Measurements from ENCODE around the gene TSPAN14. TPM values are rescaled to one million over a fixed set of nuclear protein-coding genes. Genes with fewer than 3 reads are reported as not detected.

The TSPAN14 gene
- total RNA-seq, 1 donor from 2014 or later = 18.9 TPM

DNA sequence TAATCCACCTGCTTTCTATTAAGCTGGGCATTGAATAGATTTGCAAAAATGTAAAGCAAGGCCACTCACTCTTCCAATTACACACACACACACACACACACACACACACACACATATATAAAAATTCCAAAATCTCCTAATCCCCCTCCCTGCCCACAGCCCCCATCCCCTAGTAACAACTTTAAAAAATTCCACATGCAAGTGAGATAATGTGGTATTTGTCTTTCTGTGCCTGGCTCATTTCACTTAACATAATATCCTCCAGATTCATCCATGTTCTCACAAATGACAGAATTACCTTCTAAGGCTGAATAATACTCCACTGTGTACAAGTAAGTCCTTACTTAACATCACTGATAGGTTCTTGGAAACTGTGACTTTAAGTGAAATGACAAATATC is 107.8 kb downstream of the TSPAN14 start:
- intact Hi-C loops (cut with micrococcal nuclease) = no loop called here
- ATAC-seq (ENCODE audit: low read depth) (no peak), DNase-seq (no peak)
- Mint-ChIP-seq H3K36me3 (ENCODE audit: low read depth) (no peaks in the 10 kb centered on the region), H3K27ac (no peak overlapping the region), H3K4me3 (no peak overlapping the region), H3K4me1 (no peaks in the 10 kb centered on the region), H3K27me3 (peaks cover 6% of the 10 kb centered on the region), H3K9me3 (no peaks in the 10 kb centered on the region)
- CTCF ChIA-PET = no interaction called here
- TF ChIP-seq, protein P1, sequence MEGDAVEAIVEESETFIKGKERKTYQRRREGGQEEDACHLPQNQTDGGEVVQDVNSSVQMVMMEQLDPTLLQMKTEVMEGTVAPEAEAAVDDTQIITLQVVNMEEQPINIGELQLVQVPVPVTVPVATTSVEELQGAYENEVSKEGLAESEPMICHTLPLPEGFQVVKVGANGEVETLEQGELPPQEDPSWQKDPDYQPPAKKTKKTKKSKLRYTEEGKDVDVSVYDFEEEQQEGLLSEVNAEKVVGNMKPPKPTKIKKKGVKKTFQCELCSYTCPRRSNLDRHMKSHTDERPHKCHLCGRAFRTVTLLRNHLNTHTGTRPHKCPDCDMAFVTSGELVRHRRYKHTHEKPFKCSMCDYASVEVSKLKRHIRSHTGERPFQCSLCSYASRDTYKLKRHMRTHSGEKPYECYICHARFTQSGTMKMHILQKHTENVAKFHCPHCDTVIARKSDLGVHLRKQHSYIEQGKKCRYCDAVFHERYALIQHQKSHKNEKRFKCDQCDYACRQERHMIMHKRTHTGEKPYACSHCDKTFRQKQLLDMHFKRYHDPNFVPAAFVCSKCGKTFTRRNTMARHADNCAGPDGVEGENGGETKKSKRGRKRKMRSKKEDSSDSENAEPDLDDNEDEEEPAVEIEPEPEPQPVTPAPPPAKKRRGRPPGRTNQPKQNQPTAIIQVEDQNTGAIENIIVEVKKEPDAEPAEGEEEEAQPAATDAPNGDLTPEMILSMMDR (IDR thresholded peaks at IDR 0.05) = no peak
- POLR2A ChIA-PET = no interaction called here

- peaks cover 14% of the 10 kb centered on the region for H3K27me3 Mint-ChIP-seq
- no peak overlapping the region for H3K27ac Mint-ChIP-seq
- ChIA-PET CTCF (no interaction called here), POLR2A (no interaction called here)
- DNase-seq (no peak), ATAC-seq (ENCODE audit: low read depth) (no peak)
- H3K4me3 Mint-ChIP-seq = no peak overlapping the region
- TF ChIP-seq, protein P1 (IDR thresholded peaks at IDR 0.05) = no peak
- intact Hi-C loops (cut with micrococcal nuclease) = no loop called here
- no peaks in the 10 kb centered on the region for H3K36me3 Mint-ChIP-seq (ENCODE audit: low read depth)
- H3K4me1 Mint-ChIP-seq = no peaks in the 10 kb centered on the region
- no peaks in the 10 kb centered on the region for H3K9me3 Mint-ChIP-seq
These were observed 113.2 kb downstream of the TSPAN14 start for GRCh38 chr10:80567292-80567691.

DNA sequence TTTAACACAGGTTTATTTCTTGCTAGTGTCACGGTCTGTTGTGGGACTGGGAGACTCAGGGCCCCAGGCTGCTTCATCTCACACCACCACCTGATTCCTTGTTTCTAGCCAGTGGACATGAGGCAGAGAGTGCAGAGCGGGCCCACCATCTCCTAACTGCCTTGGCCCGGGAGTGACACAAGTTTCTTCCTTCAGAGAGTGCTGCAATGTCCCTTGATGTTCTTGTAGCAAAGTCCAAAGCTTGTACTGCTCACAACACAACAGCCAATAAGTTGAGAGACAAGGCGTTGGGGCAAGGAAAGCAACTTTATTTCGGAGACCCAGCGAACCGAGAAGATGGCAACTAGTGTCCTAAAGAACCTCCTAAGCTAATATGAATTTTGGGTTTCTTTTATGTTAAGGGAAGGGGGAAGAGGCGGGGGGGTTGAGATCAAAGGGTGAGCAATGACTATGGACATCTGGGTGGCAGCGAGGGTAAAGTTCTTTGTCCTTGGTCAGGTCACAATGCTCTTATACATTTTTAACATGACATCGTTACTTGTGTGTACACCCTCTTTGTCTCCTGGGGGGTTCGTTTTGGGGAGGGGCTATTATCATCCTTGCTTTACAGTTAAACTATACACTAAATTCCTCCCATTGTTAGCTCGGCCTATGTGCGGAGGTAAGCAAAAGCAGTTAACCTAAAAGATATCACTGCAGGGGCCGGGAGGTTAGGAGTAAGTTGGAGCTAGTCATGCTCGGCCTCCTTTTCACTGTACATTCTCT is 115.2 kb downstream of the TSPAN14 start:
- H3K4me3 Mint-ChIP-seq = no peak overlapping the region
- TF ChIP-seq, protein P1 (IDR thresholded peaks at IDR 0.05) = no peak
- ChIA-PET POLR2A (interaction anchor here (0.7 kb wide), 1 partner anchor 897 kb away, joined by 11 read pairs; no protein-coding TSS in a partner anchor), CTCF (interaction anchor here (0.9 kb wide), 1 partner anchor 9 kb away, joined by 4 read pairs; no protein-coding TSS in a partner anchor)
- H3K27me3 Mint-ChIP-seq = peaks cover 14% of the 10 kb centered on the region
- no peaks in the 10 kb centered on the region for H3K9me3 Mint-ChIP-seq
- DNase-seq (no peak), ATAC-seq (ENCODE audit: low read depth) (no peak)
- H3K36me3 Mint-ChIP-seq (ENCODE audit: low read depth) = no peaks in the 10 kb centered on the region
- H3K4me1 Mint-ChIP-seq = no peaks in the 10 kb centered on the region
- intact Hi-C loops (cut with micrococcal nuclease) = no loop called here
- H3K27ac Mint-ChIP-seq = no peak overlapping the region

GRCh38 chr10:80571352-80571751 is 117.2 kb downstream of the TSPAN14 start:
- Mint-ChIP-seq H3K36me3 (ENCODE audit: low read depth) (no peaks in the 10 kb centered on the region), H3K27ac (no peak overlapping the region), H3K4me3 (no peak overlapping the region), H3K4me1 (no peaks in the 10 kb centered on the region), H3K9me3 (no peaks in the 10 kb centered on the region), H3K27me3 (peaks cover 11% of the 10 kb centered on the region)
- ChIA-PET CTCF (no interaction called here), POLR2A (no interaction called here)
- intact Hi-C loops (cut with micrococcal nuclease) = no loop called here
- TF ChIP-seq, protein P1 (IDR thresholded peaks at IDR 0.05) = no peak
- ATAC-seq (ENCODE audit: low read depth) = no peak
- no peak for DNase-seq

DNA sequence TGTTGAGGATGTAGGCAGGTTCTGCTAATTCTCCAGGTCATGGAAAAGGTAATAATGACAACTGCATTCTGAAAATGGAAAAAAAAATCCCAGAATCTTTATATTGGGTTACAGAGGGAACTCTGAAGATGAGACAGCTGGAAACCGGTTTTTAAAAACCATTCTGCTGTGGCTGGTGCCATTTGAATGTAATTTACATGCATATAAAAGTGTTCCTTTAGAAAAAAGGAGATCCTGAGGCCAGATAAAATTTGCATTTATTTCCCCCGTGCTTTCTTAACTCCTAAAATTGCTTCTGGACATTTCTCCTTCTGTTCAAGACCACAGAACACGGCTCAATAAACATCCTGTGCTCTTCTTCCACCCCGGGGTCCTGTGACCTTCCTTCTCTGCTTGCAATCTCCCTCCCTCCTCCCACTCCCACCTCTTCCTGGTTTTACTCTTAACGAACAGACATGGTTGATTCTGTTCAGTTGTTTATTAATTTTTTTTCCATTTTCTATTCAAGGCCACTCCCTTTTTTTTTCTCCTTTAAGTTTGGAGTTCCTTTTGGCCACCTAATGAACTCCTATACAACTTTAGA is 125.2 kb downstream of the TSPAN14 start:
- ChIA-PET POLR2A (no interaction called here), CTCF (interaction anchor here (1.2 kb wide), 1 partner anchor 27 kb away, joined by 3 read pairs; no protein-coding TSS in a partner anchor)
- intact Hi-C loops (cut with micrococcal nuclease) = no loop called here
- Mint-ChIP-seq H3K4me1 (peaks cover 26% of the 10 kb centered on the region), H3K27ac (no peak overlapping the region), H3K27me3 (peaks cover 3% of the 10 kb centered on the region), H3K9me3 (peaks cover 2% of the 10 kb centered on the region), H3K4me3 (peak overlapping the region; percentile 25), H3K36me3 (ENCODE audit: low read depth) (no peaks in the 10 kb centered on the region)
- DNase-seq (no peak), ATAC-seq (ENCODE audit: low read depth) (no peak)
- TF ChIP-seq, protein P1 (IDR thresholded peaks at IDR 0.05) = no peak
